ENCODE data around the gene ROR1.
"Not testable (repeated sequence)": the region's sequence is repeated elsewhere in the genome, so short reads cannot be mapped to it uniquely, and the experiment has no call there.

ROR1 gene

GRCh38 chr1:63822540-63822939, 48.7 kb downstream of the ROR1 start:
- DNase-seq (ENCODE audit: low spot score): no peak

- no peak for DNase-seq (ENCODE audit: low spot score)
Measured at GRCh38 chr1:63824451-63824850, 50.6 kb downstream of the ROR1 start.

- no peak for DNase-seq (ENCODE audit: low spot score)
Measured at GRCh38 chr1:63825111-63825510, 51.3 kb downstream of the ROR1 start.

GRCh38 chr1:63826246-63826861, 52.5 kb downstream of the ROR1 start:
- not testable (repeated sequence) for DNase-seq (ENCODE audit: low spot score)

GRCh38 chr1:63827411-63828321, 53.8 kb downstream of the ROR1 start:
- DNase-seq (ENCODE audit: low spot score): no peak

GRCh38 chr1:63828322-63829044, 54.7 kb downstream of the ROR1 start:
- no peak for DNase-seq (ENCODE audit: low spot score)

GRCh38 chr1:63829349-63830327, 55.8 kb downstream of the ROR1 start:
- no peak for DNase-seq (ENCODE audit: low spot score)

- no peak for DNase-seq (ENCODE audit: low spot score)
Measured at GRCh38 chr1:63831409-63831808, 57.6 kb downstream of the ROR1 start.

- no peak for DNase-seq (ENCODE audit: low spot score)
Measured at GRCh38 chr1:63833363-63834119, 59.7 kb downstream of the ROR1 start.

- DNase-seq (ENCODE audit: low spot score): no peak
Measured at GRCh38 chr1:63835128-63835527, 61.3 kb downstream of the ROR1 start.

GRCh38 chr1:63836374-63836773, 62.6 kb downstream of the ROR1 start:
- DNase-seq (ENCODE audit: low spot score): no peak

- no peak for DNase-seq (ENCODE audit: low spot score)
Measured at GRCh38 chr1:63836830-63837229, 63.0 kb downstream of the ROR1 start.

- DNase-seq (ENCODE audit: low spot score): no peak
Measured at GRCh38 chr1:63843010-63843409, 69.2 kb downstream of the ROR1 start.

GRCh38 chr1:63843884-63844283, 70.1 kb downstream of the ROR1 start:
- no peak for DNase-seq (ENCODE audit: low spot score)

GRCh38 chr1:63845346-63845745, 71.5 kb downstream of the ROR1 start:
- no peak for DNase-seq (ENCODE audit: low spot score)

- DNase-seq (ENCODE audit: low spot score): no peak
Measured at GRCh38 chr1:63847308-63847910, 73.6 kb downstream of the ROR1 start.

- DNase-seq (ENCODE audit: low spot score): no peak
Measured at GRCh38 chr1:63848733-63849132, 74.9 kb downstream of the ROR1 start.

- no peak for DNase-seq (ENCODE audit: low spot score)
Measured at GRCh38 chr1:63849149-63849548, 75.3 kb downstream of the ROR1 start.

- DNase-seq (ENCODE audit: low spot score): no peak
Measured at GRCh38 chr1:63854091-63854490, 80.3 kb downstream of the ROR1 start.

- DNase-seq (ENCODE audit: low spot score): no peak
Measured at GRCh38 chr1:63855942-63856341, 82.1 kb downstream of the ROR1 start.
